GM21528 (cell line): ENCODE data around the gene LAPTM5.
"Not testable (repeated sequence)": the region's sequence is repeated elsewhere in the genome, so short reads cannot be mapped to it uniquely, and the experiment has no call there.

ENCODE experiments used
- ATAC-seq: cut with Tn5 transposase; IDR thresholded peaks from one replicate; pipeline ENCODE4 v1.9.1; 2021; ENCODE audit warnings: mild to moderate bottlenecking, moderate library complexity; ENCODE audit not compliant: unreplicated experiment, low FRiP score

The LAPTM5 gene

GRCh38 chr1:30773722-30774358 lies 16.3 kb upstream of the LAPTM5 start:
- ATAC-seq, result no peak

GRCh38 chr1:30771005-30771404 lies 13.4 kb upstream of the LAPTM5 start:
- ATAC-seq, result no peak

- no peak for ATAC-seq
Measured at GRCh38 chr1:30770150-30770549, 12.6 kb upstream of the LAPTM5 start.

- no peak for ATAC-seq
Measured at GRCh38 chr1:30768830-30769718, 11.5 kb upstream of the LAPTM5 start.

- no peak for ATAC-seq
Measured at GRCh38 chr1:30768159-30768829, 10.7 kb upstream of the LAPTM5 start.

GRCh38 chr1:30766948-30767347 lies 9.4 kb upstream of the LAPTM5 start:
- not testable (repeated sequence) for ATAC-seq

- ATAC-seq, result no peak
Measured at GRCh38 chr1:30765556-30766434, 8.2 kb upstream of the LAPTM5 start.

- no peak for ATAC-seq
Measured at GRCh38 chr1:30764939-30765555, 7.5 kb upstream of the LAPTM5 start.

GRCh38 chr1:30764396-30764795 lies 6.8 kb upstream of the LAPTM5 start:
- no peak for ATAC-seq

GRCh38 chr1:30763651-30764248 lies 6.2 kb upstream of the LAPTM5 start:
- ATAC-seq, result no peak

- ATAC-seq, result no peak
Measured at GRCh38 chr1:30762930-30763650, 5.5 kb upstream of the LAPTM5 start.

- ATAC-seq, result no peak
Measured at GRCh38 chr1:30762152-30762929, 4.8 kb upstream of the LAPTM5 start.

- ATAC-seq, result no peak
Measured at GRCh38 chr1:30761381-30762151, 4.0 kb upstream of the LAPTM5 start.

GRCh38 chr1:30760596-30761324 lies 3.2 kb upstream of the LAPTM5 start:
- ATAC-seq, result no peak

GRCh38 chr1:30759718-30760281 lies 2.2 kb upstream of the LAPTM5 start:
- no peak for ATAC-seq

GRCh38 chr1:30758785-30759380 lies 1.3 kb upstream of the LAPTM5 start:
- ATAC-seq, result no peak
